Astrocyte (in vitro differentiated cells and primary cell): ENCODE results near the gene GNA14. TPM values are rescaled to one million over a fixed set of nuclear protein-coding genes. Genes with fewer than 3 reads are reported as not detected.

Experiments
- DNase-seq: peaks from one replicate; pipeline ENCODE4 v3.0.0-alpha.2; 2010; ENCODE audit warnings: low read depth
- FAIRE-seq: peaks from 2 replicates; lab custom pipeline; 2011; peaks lifted over from hg19 to GRCh38; lab: Jason Lieb, UNC
- H2AFZ ChIP-seq: 2 replicates; pipeline ENCODE4 v1.6.0; 2012; ENCODE audit warnings: low read depth, low read length, inconsistent platforms
- H3K27ac ChIP-seq: 2 replicates; pipeline ENCODE4 v1.5.1; 2011; ENCODE audit warnings: low read depth, low read length, inconsistent platforms
- H3K27me3 ChIP-seq: 2 replicates; pipeline ENCODE4 v1.6.0; 2011; ENCODE audit warnings: low read length, inconsistent platforms; ENCODE audit not compliant: insufficient read depth
- H3K36me3 ChIP-seq: 2 replicates; pipeline ENCODE4 v1.5.1; 2011; ENCODE audit warnings: low read length, inconsistent platforms; ENCODE audit not compliant: insufficient read depth
- H3K4me1 ChIP-seq: 2 replicates; pipeline ENCODE4 v1.5.1; 2011; ENCODE audit warnings: low read length, inconsistent platforms; ENCODE audit not compliant: insufficient read depth
- H3K4me2 ChIP-seq: 2 replicates; pipeline ENCODE4 v1.6.0; 2012; ENCODE audit warnings: low read length, inconsistent platforms
- H3K4me3 ChIP-seq: 2 replicates; pipeline ENCODE4 v1.5.1; 2011; ENCODE audit warnings: low read depth, mild to moderate bottlenecking, low read length, inconsistent platforms; ENCODE audit not compliant: insufficient read depth
- H3K79me2 ChIP-seq: 2 replicates; pipeline ENCODE4 v1.6.0; 2012; ENCODE audit warnings: mild to moderate bottlenecking, low read length, inconsistent platforms; ENCODE audit not compliant: insufficient read depth
- H3K9ac ChIP-seq: 2 replicates; pipeline ENCODE4 v1.6.0; 2012; ENCODE audit warnings: mild to moderate bottlenecking, low read length, inconsistent platforms
- H3K9me3 ChIP-seq: 2 replicates; pipeline ENCODE4 v1.5.1; 2012; ENCODE audit warnings: low read depth, mild to moderate bottlenecking, low read length, inconsistent platforms; ENCODE audit not compliant: insufficient read depth
- H4K20me1 ChIP-seq: 2 replicates; pipeline ENCODE4 v1.6.0; 2012; ENCODE audit warnings: low read length, inconsistent platforms; ENCODE audit not compliant: insufficient read depth
- H3K27ac Mint-ChIP-seq: one replicate; pipeline ENCODE4 v1.8.0; 2021; ENCODE audit warnings: mild to moderate bottlenecking, mixed read lengths; ENCODE audit not compliant: unreplicated experiment
- H3K27me3 Mint-ChIP-seq: one replicate; pipeline ENCODE4 v1.8.0; 2021; ENCODE audit warnings: low read depth, mixed read lengths; ENCODE audit not compliant: unreplicated experiment
- H3K36me3 Mint-ChIP-seq: one replicate; pipeline ENCODE4 v1.8.0; 2021; ENCODE audit warnings: low read depth, mixed read lengths; ENCODE audit not compliant: unreplicated experiment
- H3K4me1 Mint-ChIP-seq: one replicate; pipeline ENCODE4 v1.8.0; 2021; ENCODE audit warnings: low read depth, mixed read lengths; ENCODE audit not compliant: unreplicated experiment
- H3K4me3 Mint-ChIP-seq: one replicate; pipeline ENCODE4 v1.8.0; 2021; ENCODE audit warnings: mild to moderate bottlenecking, moderate library complexity, mixed read lengths; ENCODE audit not compliant: unreplicated experiment
- H3K9me3 Mint-ChIP-seq: one replicate; pipeline ENCODE4 v1.8.0; 2021; ENCODE audit warnings: mild to moderate bottlenecking, mixed read lengths; ENCODE audit not compliant: unreplicated experiment
- CTCF ChIP-seq: IDR thresholded peaks from 2 replicates; pipeline ENCODE4 v1.5.1; 2011; ENCODE audit warnings: low read depth, mild to moderate bottlenecking, inconsistent platforms, low read length, moderate library complexity; ENCODE audit not compliant: insufficient read depth
- EZH2 ChIP-seq: IDR thresholded peaks from 2 replicates; pipeline ENCODE4 v1.6.1; 2012; ENCODE audit warnings: mild to moderate bottlenecking, low read length, inconsistent platforms; ENCODE audit not compliant: insufficient read depth
- total RNA-seq: library from RNA; stranded (reverse); gene quantifications from 2 replicates; pipeline ENCODE4 v1.2.1, GENCODE V29; 2021

GNA14 gene
- total RNA-seq, 1 donor from 2014 or later, result 1.0 TPM

GRCh38 chr9:77534376-77535057 is 113.6 kb downstream of the GNA14 start:
- Mint-ChIP-seq H3K27me3 (no peaks in the 10 kb centered on the region), H3K4me1 (no peaks in the 10 kb centered on the region), H3K9me3 (peaks cover 5% of the 10 kb centered on the region), H3K4me3 (no peak overlapping the region), H3K36me3 (no peaks in the 10 kb centered on the region), H3K27ac (no peak overlapping the region)
- H3K9ac ChIP-seq, result no peak overlapping the region
- H3K4me3 ChIP-seq, result no peak overlapping the region
- H3K27ac ChIP-seq, result no peak overlapping the region
- H3K36me3 ChIP-seq, result no peaks in the 10 kb centered on the region
- no peak overlapping the region for H2AFZ ChIP-seq
- H3K4me1 ChIP-seq, result no peaks in the 10 kb centered on the region
- no peak for DNase-seq
- H4K20me1 ChIP-seq, result no peaks in the 10 kb centered on the region
- FAIRE-seq, result no peak
- H3K27me3 ChIP-seq, result no peaks in the 10 kb centered on the region
- H3K4me2 ChIP-seq, result no peak overlapping the region
- no peak for TF ChIP-seq EZH2
- no peak for TF ChIP-seq CTCF
- no peaks in the 10 kb centered on the region for H3K79me2 ChIP-seq
- no peaks in the 10 kb centered on the region for H3K9me3 ChIP-seq

- Histone ChIP-seq H3K4me2 (no peak overlapping the region), H3K36me3 (no peaks in the 10 kb centered on the region), H3K4me1 (no peaks in the 10 kb centered on the region), H3K9ac (no peak overlapping the region), H4K20me1 (no peaks in the 10 kb centered on the region), H2AFZ (no peak overlapping the region), H3K79me2 (no peaks in the 10 kb centered on the region), H3K4me3 (no peak overlapping the region), H3K9me3 (no peaks in the 10 kb centered on the region), H3K27me3 (no peaks in the 10 kb centered on the region), H3K27ac (no peak overlapping the region)
- no peak for DNase-seq
- H3K27me3 Mint-ChIP-seq, result no peaks in the 10 kb centered on the region
- no peak for TF ChIP-seq EZH2
- no peak for FAIRE-seq
- H3K4me1 Mint-ChIP-seq, result no peaks in the 10 kb centered on the region
- peaks cover 5% of the 10 kb centered on the region for H3K9me3 Mint-ChIP-seq
- no peak overlapping the region for H3K27ac Mint-ChIP-seq
- no peaks in the 10 kb centered on the region for H3K36me3 Mint-ChIP-seq
- H3K4me3 Mint-ChIP-seq, result no peak overlapping the region
Observed at GRCh38 chr9:77533671-77534070, 114.5 kb downstream of the GNA14 start.

DNA sequence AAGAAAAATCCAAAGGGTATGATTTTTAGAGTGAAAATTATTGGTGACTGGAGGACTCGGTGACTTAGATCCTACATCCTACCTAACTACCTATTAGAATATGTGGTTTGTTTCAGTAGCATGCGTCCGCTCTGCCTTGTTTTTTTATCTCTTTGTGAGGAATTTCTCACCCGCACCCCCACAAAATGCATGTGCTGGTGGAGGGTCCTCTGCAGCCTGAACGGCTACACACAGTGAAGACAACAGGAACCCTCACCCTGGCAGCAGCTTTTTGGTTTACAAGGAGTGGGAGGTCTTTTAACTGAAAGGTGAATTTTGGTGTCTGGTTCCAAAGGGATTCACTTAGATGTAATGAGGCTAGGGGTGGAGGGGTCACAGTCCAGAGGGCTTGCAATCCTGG is 115.5 kb downstream of the GNA14 start:
- no peaks in the 10 kb centered on the region for H3K79me2 ChIP-seq
- H3K4me3 Mint-ChIP-seq, result no peak overlapping the region
- FAIRE-seq, result no peak
- H3K9ac ChIP-seq, result no peak overlapping the region
- no peak for DNase-seq
- H3K4me1 Mint-ChIP-seq, result no peaks in the 10 kb centered on the region
- H3K4me1 ChIP-seq, result no peaks in the 10 kb centered on the region
- H2AFZ ChIP-seq, result no peak overlapping the region
- no peaks in the 10 kb centered on the region for H3K36me3 Mint-ChIP-seq
- no peak overlapping the region for H3K4me3 ChIP-seq
- H3K27me3 ChIP-seq, result no peaks in the 10 kb centered on the region
- H3K27me3 Mint-ChIP-seq, result no peaks in the 10 kb centered on the region
- no peaks in the 10 kb centered on the region for H3K36me3 ChIP-seq
- H3K9me3 ChIP-seq, result no peaks in the 10 kb centered on the region
- H3K4me2 ChIP-seq, result no peak overlapping the region
- no peak overlapping the region for H3K27ac Mint-ChIP-seq
- TF ChIP-seq CTCF (no peak), EZH2 (no peak)
- H3K9me3 Mint-ChIP-seq, result peaks cover 5% of the 10 kb centered on the region
- H3K27ac ChIP-seq, result no peak overlapping the region
- H4K20me1 ChIP-seq, result no peaks in the 10 kb centered on the region
